ENCODE results near the gene AJM1. TPM values are rescaled to one million over a fixed set of nuclear protein-coding genes. Genes with fewer than 3 reads are reported as not detected.
A peak's percentile ranks its signal among the peaks of the same experiment; 100 is the strongest.

Gene AJM1
- total RNA-seq, 6 donors from 2014 or later: 1.4 to 7.3 (median 3.0) TPM

GRCh38 chr9:136886610-136887597, 44.6 kb downstream of the AJM1 start:
- peak in 1 of 2 donors; percentile 42 for DNase-seq
- Histone ChIP-seq H3K27me3 (no peaks in the 10 kb centered on the region), H3K4me3 (peak overlapping the region; percentile 78 to 100 (median 93)), H3K27ac (peak overlapping the region; percentile 84 to 98 (median 89)), H3K9me3 (no peaks in the 10 kb centered on the region), H3K4me1 (peaks cover 25 to 41% (median 29%) of the 10 kb centered on the region in 4 donors), H3K36me3 (peaks cover 0 to 13% (median 4%) of the 10 kb centered on the region in 4 donors)
- ATAC-seq (ENCODE audit: low FRiP score in 2 of 2): peak; percentile 12 to 61
- 1 to 2% methylated on average over 34 to 63 of the region's 76 CpGs for WGBS, 2 donors
- TF ChIP-seq POLR2AphosphoS5 (IDR thresholded peaks at IDR 0.05): no peak
- no peak for TF ChIP-seq POLR2A (IDR thresholded peaks at IDR 0.05)
- TF ChIP-seq CTCF (IDR thresholded peaks at IDR 0.05): no peak
- no peak for TF ChIP-seq EP300 (IDR thresholded peaks at IDR 0.05)

- Histone ChIP-seq H3K27ac (no peak overlapping the region), H3K27me3 (no peaks in the 10 kb centered on the region), H3K9me3 (no peaks in the 10 kb centered on the region), H3K36me3 (peaks cover 0 to 13% (median 8%) of the 10 kb centered on the region in 4 donors), H3K4me3 (no peak overlapping the region), H3K4me1 (peaks cover 14 to 29% (median 17%) of the 10 kb centered on the region in 4 donors)
- ATAC-seq (ENCODE audit: low FRiP score in 2 of 2) (no peak), DNase-seq (no peak)
- 85 to 92% methylated on average over 8 of the region's 8 CpGs for WGBS, 2 donors
- TF ChIP-seq POLR2A (IDR thresholded peaks at IDR 0.05): no peak
- TF ChIP-seq CTCF (IDR thresholded peaks at IDR 0.05): no peak
- TF ChIP-seq EP300 (IDR thresholded peaks at IDR 0.05): no peak
- TF ChIP-seq POLR2AphosphoS5 (IDR thresholded peaks at IDR 0.05): no peak
These were observed 46.2 kb downstream of the AJM1 start for GRCh38 chr9:136888454-136888853.

- Histone ChIP-seq H3K4me3 (no peak overlapping the region), H3K27ac (no peak overlapping the region), H3K9me3 (no peaks in the 10 kb centered on the region), H3K36me3 (peaks cover 0 to 13% (median 9%) of the 10 kb centered on the region in 4 donors), H3K27me3 (no peaks in the 10 kb centered on the region), H3K4me1 (peaks cover 14 to 29% (median 17%) of the 10 kb centered on the region in 4 donors)
- no peak for ATAC-seq (ENCODE audit: low FRiP score in 2 of 2)
- TF ChIP-seq POLR2AphosphoS5 (IDR thresholded peaks at IDR 0.05): no peak
- no peak for TF ChIP-seq EP300 (IDR thresholded peaks at IDR 0.05)
- TF ChIP-seq POLR2A (IDR thresholded peaks at IDR 0.05): no peak
- TF ChIP-seq CTCF (IDR thresholded peaks at IDR 0.05): no peak
- DNase-seq: no peak
- WGBS, 2 donors: 95 to 96% methylated on average over 40 to 42 of the region's 42 CpGs
These were observed 47.6 kb downstream of the AJM1 start for GRCh38 chr9:136889858-136890257.

- 87 to 88% methylated on average over 13 of the region's 13 CpGs for WGBS, 2 donors
- no peak overlapping the region for H3K27ac ChIP-seq
- peaks cover 0 to 13% (median 9%) of the 10 kb centered on the region in 4 donors for H3K36me3 ChIP-seq
- no peak for TF ChIP-seq EP300 (IDR thresholded peaks at IDR 0.05)
- TF ChIP-seq POLR2A (IDR thresholded peaks at IDR 0.05): no peak
- no peak for TF ChIP-seq CTCF (IDR thresholded peaks at IDR 0.05)
- no peak for TF ChIP-seq POLR2AphosphoS5 (IDR thresholded peaks at IDR 0.05)
- no peak for DNase-seq
- peaks cover 11 to 23% (median 13%) of the 10 kb centered on the region in 4 donors for H3K4me1 ChIP-seq
- H3K9me3 ChIP-seq: no peaks in the 10 kb centered on the region
- H3K4me3 ChIP-seq: no peak overlapping the region
- no peaks in the 10 kb centered on the region for H3K27me3 ChIP-seq
- ATAC-seq (ENCODE audit: low FRiP score in 2 of 2): no peak
These were observed 48.4 kb downstream of the AJM1 start for GRCh38 chr9:136890661-136891060.

Small RNA genes lying within 50 kb of the gene (small RNA-seq; reads per million reads assigned to genes)
- 0 reads per million in 4 donors for gene AL355987.2
- 0 reads per million in 4 donors for gene MIR4292
- gene MIR4479: 0 to 0.25 (median 0) reads per million in 4 donors

Other genes with a start within 250 kb of the AJM1 start
- gene EGFL7, start 179.6 kb upstream of the AJM1 start, total RNA-seq: 100 to 1,000 TPM in 5 of 6 donors, 10 to 100 TPM in 1; 77.9 to 321 (median 165) TPM
- 100 to 1,000 TPM in 5 of 6 donors, 10 to 100 TPM in 1; 70.2 to 242 (median 140) TPM for gene AGPAT2, start 155.0 kb upstream of the AJM1 start, total RNA-seq
- 10 to 100 TPM in 5 of 6 donors, 1 to 10 TPM in 1; 9.7 to 24.1 (median 17.0) TPM for gene DIPK1B, start 129.9 kb upstream of the AJM1 start, total RNA-seq
- 10 to 100 TPM in 1 of 6 donors, 1 to 10 TPM in 4, under 1 TPM in 1; 0.39 to 17.8 (median 2.2) TPM for gene LCN10, start 99.5 kb upstream of the AJM1 start, total RNA-seq
- gene LCN6, start 94.0 kb upstream of the AJM1 start, total RNA-seq: 10 to 100 TPM in 1 of 6 donors, 1 to 10 TPM in 3, not detected in 2; 2.7 to 35.1 (median 5.5) TPM
- gene LCN8, start 84.2 kb upstream of the AJM1 start, total RNA-seq: not detected
- under 1 TPM in 1 of 6 donors, not detected in 5; 0.23 TPM for gene LCN15, start 78.0 kb upstream of the AJM1 start, total RNA-seq
- gene TMEM141, start 51.1 kb upstream of the AJM1 start, total RNA-seq: 100 to 1,000 TPM in 2 of 6 donors, 10 to 100 TPM in 4; 55.5 to 134 (median 80.5) TPM
- gene CCDC183, start 46.1 kb upstream of the AJM1 start, total RNA-seq: 100 to 1,000 TPM in 1 of 6 donors, 10 to 100 TPM in 1, 1 to 10 TPM in 4; 1.9 to 130 (median 6.6) TPM
- 100 to 1,000 TPM in 2 of 6 donors, 10 to 100 TPM in 4; 47.2 to 128 (median 78.9) TPM for gene RABL6, start 34.5 kb upstream of the AJM1 start, total RNA-seq
- 100 to 1,000 TPM in 1 of 6 donors, 10 to 100 TPM in 5; 51.3 to 135 (median 64.1) TPM for gene PHPT1, start 6.9 kb downstream of the AJM1 start, total RNA-seq
- gene MAMDC4, start 9.9 kb downstream of the AJM1 start, total RNA-seq: 10 to 100 TPM in 3 of 6 donors, 1 to 10 TPM in 3; 2.1 to 18.9 (median 11.0) TPM
- gene EDF1, start 23.8 kb downstream of the AJM1 start, total RNA-seq: 100 to 1,000 TPM; 137 to 312 (median 282) TPM
- gene TRAF2, start 44.0 kb downstream of the AJM1 start, total RNA-seq: 10 to 100 TPM; 10.6 to 20.8 (median 13.4) TPM
- gene FBXW5, start 102.3 kb downstream of the AJM1 start, total RNA-seq: 100 to 1,000 TPM in 5 of 6 donors, 10 to 100 TPM in 1; 93.3 to 191 (median 153) TPM
- 1 to 10 TPM in 3 of 6 donors, not detected in 3; 1.8 to 4.4 (median 2.1) TPM for gene C8G, start 102.8 kb downstream of the AJM1 start, total RNA-seq
- gene LCN12, start 109.8 kb downstream of the AJM1 start, total RNA-seq: 1 to 10 TPM in 4 of 6 donors, under 1 TPM in 1, not detected in 1; 0.89 to 5.2 (median 2.3) TPM
- 100 to 1,000 TPM in 5 of 6 donors, 10 to 100 TPM in 1; 31.7 to 395 (median 246) TPM for gene PTGDS, start 135.0 kb downstream of the AJM1 start, total RNA-seq
- gene LCNL1, start 140.5 kb downstream of the AJM1 start, total RNA-seq: 1 to 10 TPM in 4 of 6 donors, under 1 TPM in 1, not detected in 1; 0.61 to 6.3 (median 1.8) TPM
- 100 to 1,000 TPM in 1 of 6 donors, 10 to 100 TPM in 5; 41.8 to 150 (median 52.8) TPM for gene PAXX, start 149.9 kb downstream of the AJM1 start, total RNA-seq
- 100 to 1,000 TPM in 2 of 6 donors, 10 to 100 TPM in 4; 41.9 to 132 (median 85.2) TPM for gene CLIC3, start 154.1 kb downstream of the AJM1 start, total RNA-seq
- 10 to 100 TPM; 14.7 to 49.2 (median 29.6) TPM for gene ABCA2, start 185.8 kb downstream of the AJM1 start, total RNA-seq
- gene FUT7, start 189.6 kb downstream of the AJM1 start, total RNA-seq: 1 to 10 TPM in 4 of 6 donors, under 1 TPM in 1, not detected in 1; 0.94 to 2.3 (median 2.0) TPM
- gene NPDC1, start 203.7 kb downstream of the AJM1 start, total RNA-seq: 100 to 1,000 TPM in 2 of 6 donors, 10 to 100 TPM in 4; 26.7 to 199 (median 73.2) TPM
- under 1 TPM in 4 of 6 donors, not detected in 2; 0.34 to 0.98 (median 0.55) TPM for gene ENTPD2, start 211.6 kb downstream of the AJM1 start, total RNA-seq
- 1 to 10 TPM in 4 of 6 donors, under 1 TPM in 2; 0.69 to 6.8 (median 1.4) TPM for gene SAPCD2, start 228.1 kb downstream of the AJM1 start, total RNA-seq
- 10 to 100 TPM; 10.5 to 69.1 (median 34.0) TPM for gene UAP1L1, start 235.0 kb downstream of the AJM1 start, total RNA-seq
- gene MAN1B1, start 244.5 kb downstream of the AJM1 start, total RNA-seq: 10 to 100 TPM; 38.0 to 97.4 (median 54.1) TPM

All from upper lobe of left lung (tissue), 6 donors.